Prostate gland (tissue), 2 donors: ENCODE measurements around the gene RPL13. TPM values are rescaled to one million over a fixed set of nuclear protein-coding genes. Genes with fewer than 3 reads are reported as not detected.

Source experiments
- DNase-seq: peaks from one replicate; pipeline ENCODE4 v3.0.0-alpha.2; 2019; ENCODE audit warnings: low spot score
- H3K27ac ChIP-seq, 2 donors: fragments of 200-600 bp; sonication (generic); 2 replicates each; pipeline ENCODE4 v1.5.1; 2017 to 2019
- H3K27me3 ChIP-seq: fragments of 200-600 bp; sonication (generic); replicated peaks from 2 replicates; pipeline ENCODE4 v1.5.1; 2019; ENCODE audit not compliant: insufficient read depth
- H3K36me3 ChIP-seq, 2 donors: fragments of 200-600 bp; sonication (generic); 1 replicate in 1 of 2; 2 replicates in 1 of 2; pipeline versions ENCODE4 v1.5.1 to v1.8.1; 2017 to 2019
- H3K4me1 ChIP-seq: fragments of 200-600 bp; sonication (generic); replicated peaks from 2 replicates; pipeline ENCODE4 v1.5.1; 2019
- H3K4me3 ChIP-seq, 2 donors: fragments of 200-600 bp; sonication (generic); 2 replicates each; pipeline ENCODE4 v1.5.1; 2017 to 2019
- H3K9me3 ChIP-seq: fragments of 200-600 bp; sonication (generic); 2 replicates; pipeline ENCODE4 v1.5.1; 2017
- CTCF ChIP-seq, 4 experiments: fragments of 200-600 bp in 2 of 4; fragments of 450-650 bp in 2 of 4; sonication (generic) in 2 of 4; IDR thresholded peaks; 1 replicate in 3 of 4; 2 replicates in 1 of 4; pipeline ENCODE4 v1.5.1; 2016 to 2019; ENCODE audit warnings: antibody characterized with exemption in 4 of 4, mild to moderate bottlenecking in 2 of 4, moderate library complexity in 2 of 4
- POLR2A ChIP-seq: fragments of 450-650 bp; IDR thresholded peaks from one replicate; pipeline ENCODE4 v1.6.1; 2016; ENCODE audit warnings: antibody characterized with exemption, mild to moderate bottlenecking
- POLR2AphosphoS5 ChIP-seq: sonication (generic); formaldehyde crosslinking; IDR thresholded peaks from one replicate; pipeline ENCODE4 v1.6.1; 2017; ENCODE audit warnings: antibody characterized with exemption
- WGBS: methylation state at CpG from one replicate; pipeline ENCODE4 v1.1.5; 2018; 5-methylcytosine and 5-hydroxymethylcytosine counted together
- intact Hi-C: fragments of 100-400 bp; cut with DNase I; formaldehyde crosslinking; loops from one replicate; pipeline ENCODE4 v1.14.2; 2022
- total RNA-seq, 2 donors: library from RNA; depleted of rRNA; stranded (reverse); fragments of >200 nt; gene quantifications; one replicate each; pipeline ENCODE4 v1.1.0, GENCODE V29; 2016

RPL13 gene
- total RNA-seq, 2 donors from 2014 or later: 6,889 to 11,644 TPM

DNA sequence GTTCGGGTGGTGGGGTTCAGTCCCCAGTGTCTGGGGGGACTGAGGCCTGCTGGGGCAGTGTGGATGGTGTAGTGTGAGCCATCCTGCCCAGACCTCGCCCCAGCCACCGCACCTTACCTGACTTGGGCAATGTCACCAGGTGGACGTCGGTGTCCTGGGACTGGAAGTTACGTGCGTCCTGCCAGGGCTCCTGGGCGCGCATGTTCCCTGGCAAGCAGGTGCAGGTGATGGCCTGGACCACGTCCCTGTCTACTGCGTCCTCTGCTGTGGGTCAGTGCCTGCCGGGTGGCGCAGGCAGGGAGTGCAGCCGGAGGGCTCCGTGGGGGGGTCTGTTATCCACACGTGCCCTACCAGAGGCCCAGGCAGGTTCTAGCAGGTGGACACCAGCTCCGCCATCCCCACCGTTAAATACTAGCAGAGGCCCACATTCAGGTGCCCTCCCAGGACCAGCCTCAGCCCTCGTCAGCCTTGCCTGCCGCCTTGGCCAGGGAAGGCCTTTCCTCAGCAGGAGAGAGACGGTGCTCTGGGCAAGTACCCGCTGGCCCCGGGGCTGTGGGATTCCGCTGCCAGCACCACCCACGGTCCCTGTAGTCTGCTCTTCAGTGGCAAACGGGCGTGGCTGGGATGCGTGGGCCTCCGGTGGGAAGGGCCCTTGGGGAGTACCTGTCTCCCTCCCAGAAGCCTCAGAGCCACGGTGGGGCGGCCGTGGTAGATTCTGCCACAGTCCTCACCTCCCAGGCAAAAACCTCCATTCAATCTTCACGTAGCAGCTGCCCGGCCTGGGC lies 44.9 kb downstream of the RPL13 start:
- no peaks in the 10 kb centered on the region for H3K4me1 ChIP-seq
- no peaks in the 10 kb centered on the region for H3K36me3 ChIP-seq
- H3K4me3 ChIP-seq: no peak overlapping the region
- H3K27me3 ChIP-seq: no peaks in the 10 kb centered on the region
- DNase-seq: no peak
- no peak overlapping the region for H3K27ac ChIP-seq
- intact Hi-C loops: no loop called here
- TF ChIP-seq POLR2AphosphoS5 (no peak), POLR2A (no peak), CTCF (IDR thresholded peaks at IDR 0.05) (no peak)
- H3K9me3 ChIP-seq: no peaks in the 10 kb centered on the region
- 66% methylated on average over 33 of the region's 34 CpGs for WGBS

DNA sequence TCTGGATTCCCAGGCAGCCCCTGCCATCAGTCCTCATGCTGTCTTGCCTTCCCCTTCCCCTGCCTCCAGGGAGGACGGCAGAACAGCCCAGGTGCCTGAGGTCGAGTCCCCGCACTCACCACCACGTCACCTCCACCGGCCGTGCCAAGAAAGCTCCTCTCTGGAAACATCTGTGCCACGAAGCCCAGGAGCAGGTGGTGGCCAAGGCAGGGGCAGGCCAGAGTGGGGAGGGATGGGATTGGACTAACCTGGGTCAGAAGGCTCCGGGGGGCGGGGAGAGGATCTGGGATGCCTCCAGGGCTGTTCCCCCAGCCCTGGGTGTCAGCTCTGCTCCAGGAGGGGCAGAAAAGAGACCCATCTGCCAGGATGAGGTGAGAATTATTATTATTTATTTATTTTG lies 45.5 kb downstream of the RPL13 start:
- Histone ChIP-seq H3K27me3 (no peaks in the 10 kb centered on the region), H3K9me3 (no peaks in the 10 kb centered on the region), H3K27ac (no peak overlapping the region), H3K4me1 (no peaks in the 10 kb centered on the region), H3K36me3 (no peaks in the 10 kb centered on the region), H3K4me3 (no peak overlapping the region)
- DNase-seq: no peak
- TF ChIP-seq POLR2AphosphoS5: no peak
- no peak for TF ChIP-seq CTCF (IDR thresholded peaks at IDR 0.05)
- no peak for TF ChIP-seq POLR2A
- intact Hi-C loops: no loop called here
- WGBS: 69% methylated on average over 9 of the region's 9 CpGs

DNA sequence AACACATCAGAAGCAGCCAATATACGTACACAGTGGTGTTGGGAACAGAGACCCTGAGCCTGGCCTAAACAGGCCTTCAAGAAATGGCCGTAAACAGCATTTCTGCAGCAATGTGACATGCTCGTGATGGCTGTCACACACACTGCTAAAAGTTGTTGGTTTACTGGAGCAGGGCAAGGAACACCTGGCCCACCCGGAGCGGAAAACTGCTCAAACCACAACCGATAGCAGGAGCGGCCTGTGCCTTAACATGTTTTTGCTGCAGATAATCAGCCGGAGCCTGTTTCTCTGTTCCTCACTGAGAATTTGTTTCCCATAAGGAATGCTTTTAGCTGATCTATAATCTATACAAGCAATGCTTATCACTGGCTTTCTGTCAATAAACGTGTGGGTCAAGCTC lies 47.0 kb downstream of the RPL13 start:
- no peak for DNase-seq
- intact Hi-C loops: no loop called here
- H3K36me3 ChIP-seq: no peaks in the 10 kb centered on the region
- no peaks in the 10 kb centered on the region for H3K9me3 ChIP-seq
- H3K27ac ChIP-seq: no peak overlapping the region
- WGBS: 61% methylated on average over 9 of the region's 9 CpGs
- no peak overlapping the region for H3K4me3 ChIP-seq
- H3K27me3 ChIP-seq: no peaks in the 10 kb centered on the region
- no peak for TF ChIP-seq CTCF (IDR thresholded peaks at IDR 0.05)
- no peak for TF ChIP-seq POLR2A
- TF ChIP-seq POLR2AphosphoS5: no peak
- H3K4me1 ChIP-seq: no peaks in the 10 kb centered on the region

- no peaks in the 10 kb centered on the region for H3K27me3 ChIP-seq
- no peaks in the 10 kb centered on the region for H3K9me3 ChIP-seq
- H3K4me1 ChIP-seq: no peaks in the 10 kb centered on the region
- intact Hi-C loops: no loop called here
- TF ChIP-seq POLR2AphosphoS5 (no peak), CTCF (IDR thresholded peaks at IDR 0.05) (no peak), POLR2A (no peak)
- DNase-seq: no peak
- H3K36me3 ChIP-seq: no peaks in the 10 kb centered on the region
- WGBS: 79% methylated on average over 32 of the region's 32 CpGs
- H3K27ac ChIP-seq: no peak overlapping the region
- no peak overlapping the region for H3K4me3 ChIP-seq
Observed at GRCh38 chr16:89607937-89608740, 47.7 kb downstream of the RPL13 start.

DNA sequence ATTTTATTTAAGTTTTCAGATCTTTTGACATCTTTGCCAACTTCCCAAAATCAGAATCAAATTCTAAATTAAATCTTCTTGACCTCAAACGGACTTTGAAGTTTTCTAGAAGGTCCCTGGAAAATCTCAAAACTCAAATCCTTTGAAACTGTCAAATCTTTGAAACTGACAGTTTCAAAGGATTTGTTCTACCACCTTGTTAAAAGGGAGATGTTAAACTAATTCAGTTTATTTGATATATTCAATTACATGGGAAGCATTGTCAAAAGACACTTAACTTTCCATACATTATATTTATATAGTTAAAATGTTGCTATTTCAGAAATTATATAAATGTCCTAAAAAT lies 49.6 kb downstream of the RPL13 start:
- H3K4me1 ChIP-seq: no peaks in the 10 kb centered on the region
- no peaks in the 10 kb centered on the region for H3K36me3 ChIP-seq
- intact Hi-C loops: no loop called here
- H3K27ac ChIP-seq: no peak overlapping the region
- TF ChIP-seq CTCF (IDR thresholded peaks at IDR 0.05): no peak
- TF ChIP-seq POLR2A: no peak
- no peak for TF ChIP-seq POLR2AphosphoS5
- no peak for DNase-seq
- no peaks in the 10 kb centered on the region for H3K9me3 ChIP-seq
- H3K4me3 ChIP-seq: no peak overlapping the region
- no peaks in the 10 kb centered on the region for H3K27me3 ChIP-seq
- 83% methylated on average over 1 of the region's 1 CpG for WGBS
